H1 (cell line): ENCODE measurements around the gene SLC35F1. TPM values are rescaled to one million over a fixed set of nuclear protein-coding genes. Genes with fewer than 3 reads are reported as not detected.

ENCODE experiments used
- ASH2L ChIP-seq: fragments of 200-600, 300-600 bp; sonication (generic); IDR thresholded peaks from one replicate; pipeline ENCODE4 v1.7.1; 2017; ENCODE audit warnings: low read length
- CBX5 ChIP-seq: fragments of 300-800, 300-1000 bp; sonication (generic); IDR thresholded peaks from 2 replicates; pipeline ENCODE4 v1.7.1; 2016; ENCODE audit warnings: antibody characterized with exemption, low read length, low read depth
- CBX8 ChIP-seq: fragments of 300-800, 300-1000 bp; sonication (generic); IDR thresholded peaks from 2 replicates; pipeline ENCODE4 v1.7.1; 2016; ENCODE audit warnings: low read depth, low read length, borderline replicate concordance
- GTF2F1 ChIP-seq: IDR thresholded peaks from 2 replicates; pipeline ENCODE4 v1.6.1; 2012; ENCODE audit warnings: low read depth, low read length, improper control_type of control experiment, borderline replicate concordance
- JUN ChIP-seq: IDR thresholded peaks from 2 replicates; pipeline ENCODE4 v1.6.1; 2011; ENCODE audit warnings: low read depth, mild to moderate bottlenecking, improper control_type of control experiment, low read length
- RBBP5 ChIP-seq: IDR thresholded peaks from 2 replicates; pipeline ENCODE4 v1.7.1; 2012; ENCODE audit warnings: low read depth, mild to moderate bottlenecking, inconsistent platforms, low read length, moderate library complexity, borderline replicate concordance
- SIX5 ChIP-seq: IDR thresholded peaks from 2 replicates; pipeline ENCODE4 v1.6.1; 2011; ENCODE audit warnings: mild to moderate bottlenecking, low read depth, low read length
- SP1 ChIP-seq: IDR thresholded peaks from 2 replicates; pipeline ENCODE4 v1.6.1; 2011; ENCODE audit warnings: low read depth, low read length
- TBP ChIP-seq: IDR thresholded peaks from 2 replicates; pipeline ENCODE4 v1.6.1; 2011; ENCODE audit warnings: low read depth, low read length, improper control_type of control experiment
- TCF12 ChIP-seq: IDR thresholded peaks from 2 replicates; pipeline ENCODE4 v1.6.1; 2011; ENCODE audit warnings: low read depth, mild to moderate bottlenecking, low read length
- polyA plus RNA-seq, 7 experiments: library from polyadenylated mRNA; depleted of rRNA in 3 of 7; stranded (reverse) in 5 of 7; unstranded in 2 of 7; fragments of >200 nt in 5 of 7; fragments of 200-250 nt in 2 of 7; gene quantifications; 1 replicate in 5 of 7; 2 replicates in 1 of 7; 4 replicates in 1 of 7; pipeline versions ENCODE4 v1.2.1 to v1.2.3, GENCODE V29; 2011 to 2013; ENCODE audit warnings: missing spikeins in 2 of 7, mixed read lengths in 2 of 7
- total RNA-seq: library from RNA; stranded (reverse); fragmentation: NEBNext Ultra II Directional; extraction: Animal tissue kit (Norgen Biotek cat#: 25700); gene quantifications from 2 replicates; pipeline ENCODE4 v1.2.1, GENCODE V29; 2021
- TF ChIP-seq, protein P1 (sequence below): fragments of 300-600 bp; sonication (generic); IDR thresholded peaks from 2 replicates; pipeline ENCODE4 v1.7.1; 2012; ENCODE audit warnings: low read length, moderate library complexity, mild to moderate bottlenecking, inconsistent platforms; ENCODE audit not compliant: insufficient replicate concordance
- TF ChIP-seq, protein P2 (sequence below): IDR thresholded peaks from 2 replicates; pipeline ENCODE4 v1.6.1; 2011; ENCODE audit warnings: low read length, improper control_type of control experiment

SLC35F1 gene
- total and polyA plus RNA-seq, 2 of the 8 experiments (the other 6 are each of a cell fraction or from before 2014, with no cell fraction given), result 7.0 to 10.0 TPM

DNA sequence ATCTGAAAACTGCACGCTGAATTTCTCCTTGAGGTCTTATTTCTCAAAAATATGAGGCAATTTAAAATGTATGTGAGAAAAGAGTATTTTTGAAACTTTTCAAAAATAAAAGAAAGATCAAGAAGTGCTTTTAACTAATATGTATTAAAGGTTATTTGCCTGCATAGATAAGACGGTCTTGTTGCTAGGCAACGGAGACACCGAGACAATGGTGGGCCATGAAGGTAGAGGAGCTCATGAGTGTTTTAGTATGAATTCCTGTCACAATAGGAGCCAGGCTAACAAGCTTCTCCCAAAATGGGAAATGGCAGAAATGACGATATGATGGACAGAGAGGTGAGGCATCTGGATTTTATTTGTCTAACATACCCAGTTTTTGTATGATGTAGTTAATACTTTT, 308.2 kb downstream of the SLC35F1 start (continued):
- TF ChIP-seq, protein P1, sequence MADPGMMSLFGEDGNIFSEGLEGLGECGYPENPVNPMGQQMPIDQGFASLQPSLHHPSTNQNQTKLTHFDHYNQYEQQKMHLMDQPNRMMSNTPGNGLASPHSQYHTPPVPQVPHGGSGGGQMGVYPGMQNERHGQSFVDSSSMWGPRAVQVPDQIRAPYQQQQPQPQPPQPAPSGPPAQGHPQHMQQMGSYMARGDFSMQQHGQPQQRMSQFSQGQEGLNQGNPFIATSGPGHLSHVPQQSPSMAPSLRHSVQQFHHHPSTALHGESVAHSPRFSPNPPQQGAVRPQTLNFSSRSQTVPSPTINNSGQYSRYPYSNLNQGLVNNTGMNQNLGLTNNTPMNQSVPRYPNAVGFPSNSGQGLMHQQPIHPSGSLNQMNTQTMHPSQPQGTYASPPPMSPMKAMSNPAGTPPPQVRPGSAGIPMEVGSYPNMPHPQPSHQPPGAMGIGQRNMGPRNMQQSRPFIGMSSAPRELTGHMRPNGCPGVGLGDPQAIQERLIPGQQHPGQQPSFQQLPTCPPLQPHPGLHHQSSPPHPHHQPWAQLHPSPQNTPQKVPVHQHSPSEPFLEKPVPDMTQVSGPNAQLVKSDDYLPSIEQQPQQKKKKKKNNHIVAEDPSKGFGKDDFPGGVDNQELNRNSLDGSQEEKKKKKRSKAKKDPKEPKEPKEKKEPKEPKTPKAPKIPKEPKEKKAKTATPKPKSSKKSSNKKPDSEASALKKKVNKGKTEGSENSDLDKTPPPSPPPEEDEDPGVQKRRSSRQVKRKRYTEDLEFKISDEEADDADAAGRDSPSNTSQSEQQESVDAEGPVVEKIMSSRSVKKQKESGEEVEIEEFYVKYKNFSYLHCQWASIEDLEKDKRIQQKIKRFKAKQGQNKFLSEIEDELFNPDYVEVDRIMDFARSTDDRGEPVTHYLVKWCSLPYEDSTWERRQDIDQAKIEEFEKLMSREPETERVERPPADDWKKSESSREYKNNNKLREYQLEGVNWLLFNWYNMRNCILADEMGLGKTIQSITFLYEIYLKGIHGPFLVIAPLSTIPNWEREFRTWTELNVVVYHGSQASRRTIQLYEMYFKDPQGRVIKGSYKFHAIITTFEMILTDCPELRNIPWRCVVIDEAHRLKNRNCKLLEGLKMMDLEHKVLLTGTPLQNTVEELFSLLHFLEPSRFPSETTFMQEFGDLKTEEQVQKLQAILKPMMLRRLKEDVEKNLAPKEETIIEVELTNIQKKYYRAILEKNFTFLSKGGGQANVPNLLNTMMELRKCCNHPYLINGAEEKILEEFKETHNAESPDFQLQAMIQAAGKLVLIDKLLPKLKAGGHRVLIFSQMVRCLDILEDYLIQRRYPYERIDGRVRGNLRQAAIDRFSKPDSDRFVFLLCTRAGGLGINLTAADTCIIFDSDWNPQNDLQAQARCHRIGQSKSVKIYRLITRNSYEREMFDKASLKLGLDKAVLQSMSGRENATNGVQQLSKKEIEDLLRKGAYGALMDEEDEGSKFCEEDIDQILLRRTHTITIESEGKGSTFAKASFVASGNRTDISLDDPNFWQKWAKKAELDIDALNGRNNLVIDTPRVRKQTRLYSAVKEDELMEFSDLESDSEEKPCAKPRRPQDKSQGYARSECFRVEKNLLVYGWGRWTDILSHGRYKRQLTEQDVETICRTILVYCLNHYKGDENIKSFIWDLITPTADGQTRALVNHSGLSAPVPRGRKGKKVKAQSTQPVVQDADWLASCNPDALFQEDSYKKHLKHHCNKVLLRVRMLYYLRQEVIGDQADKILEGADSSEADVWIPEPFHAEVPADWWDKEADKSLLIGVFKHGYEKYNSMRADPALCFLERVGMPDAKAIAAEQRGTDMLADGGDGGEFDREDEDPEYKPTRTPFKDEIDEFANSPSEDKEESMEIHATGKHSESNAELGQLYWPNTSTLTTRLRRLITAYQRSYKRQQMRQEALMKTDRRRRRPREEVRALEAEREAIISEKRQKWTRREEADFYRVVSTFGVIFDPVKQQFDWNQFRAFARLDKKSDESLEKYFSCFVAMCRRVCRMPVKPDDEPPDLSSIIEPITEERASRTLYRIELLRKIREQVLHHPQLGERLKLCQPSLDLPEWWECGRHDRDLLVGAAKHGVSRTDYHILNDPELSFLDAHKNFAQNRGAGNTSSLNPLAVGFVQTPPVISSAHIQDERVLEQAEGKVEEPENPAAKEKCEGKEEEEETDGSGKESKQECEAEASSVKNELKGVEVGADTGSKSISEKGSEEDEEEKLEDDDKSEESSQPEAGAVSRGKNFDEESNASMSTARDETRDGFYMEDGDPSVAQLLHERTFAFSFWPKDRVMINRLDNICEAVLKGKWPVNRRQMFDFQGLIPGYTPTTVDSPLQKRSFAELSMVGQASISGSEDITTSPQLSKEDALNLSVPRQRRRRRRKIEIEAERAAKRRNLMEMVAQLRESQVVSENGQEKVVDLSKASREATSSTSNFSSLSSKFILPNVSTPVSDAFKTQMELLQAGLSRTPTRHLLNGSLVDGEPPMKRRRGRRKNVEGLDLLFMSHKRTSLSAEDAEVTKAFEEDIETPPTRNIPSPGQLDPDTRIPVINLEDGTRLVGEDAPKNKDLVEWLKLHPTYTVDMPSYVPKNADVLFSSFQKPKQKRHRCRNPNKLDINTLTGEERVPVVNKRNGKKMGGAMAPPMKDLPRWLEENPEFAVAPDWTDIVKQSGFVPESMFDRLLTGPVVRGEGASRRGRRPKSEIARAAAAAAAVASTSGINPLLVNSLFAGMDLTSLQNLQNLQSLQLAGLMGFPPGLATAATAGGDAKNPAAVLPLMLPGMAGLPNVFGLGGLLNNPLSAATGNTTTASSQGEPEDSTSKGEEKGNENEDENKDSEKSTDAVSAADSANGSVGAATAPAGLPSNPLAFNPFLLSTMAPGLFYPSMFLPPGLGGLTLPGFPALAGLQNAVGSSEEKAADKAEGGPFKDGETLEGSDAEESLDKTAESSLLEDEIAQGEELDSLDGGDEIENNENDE, result no peak
- TF ChIP-seq ASH2L (no peak), SIX5 (no peak), TBP (no peak), SP1 (no peak), RBBP5 (no peak), JUN (no peak), TCF12 (no peak), GTF2F1 (no peak), CBX8 (no peak), CBX5 (no peak)
- TF ChIP-seq, protein P2, sequence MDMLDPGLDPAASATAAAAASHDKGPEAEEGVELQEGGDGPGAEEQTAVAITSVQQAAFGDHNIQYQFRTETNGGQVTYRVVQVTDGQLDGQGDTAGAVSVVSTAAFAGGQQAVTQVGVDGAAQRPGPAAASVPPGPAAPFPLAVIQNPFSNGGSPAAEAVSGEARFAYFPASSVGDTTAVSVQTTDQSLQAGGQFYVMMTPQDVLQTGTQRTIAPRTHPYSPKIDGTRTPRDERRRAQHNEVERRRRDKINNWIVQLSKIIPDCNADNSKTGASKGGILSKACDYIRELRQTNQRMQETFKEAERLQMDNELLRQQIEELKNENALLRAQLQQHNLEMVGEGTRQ, result no peak
